HCT116 (cell line): Measurements from ENCODE around the gene LCOR. TPM values are rescaled to one million over a fixed set of nuclear protein-coding genes. Genes with fewer than 3 reads are reported as not detected.

Source experiments
- ATAC-seq: fragments of 200-7000 bp; cut with Tn5 transposase; 2 replicates; pipeline ENCODE4 v1.9.1; 2020; ENCODE audit warnings: mild to moderate bottlenecking, moderate library complexity
- BruUV-seq: library from RNA; stranded (reverse); fragments of 400-500 nt; replicated peaks from 2 replicates; lab custom pipeline; 2021; lab: Mats Ljungman, UMichigan
- CTCF ChIA-PET: fragments of 300-600 bp; sonication (Branson Sonifier 250); formaldehyde crosslinking; loops from one replicate; lab custom pipeline; 2021; ENCODE audit warnings: antibody characterized with exemption; lab: Charles Lee
- POLR2A ChIA-PET: fragments of 300-600, 350-600 bp; sonication (Branson Sonifier 250); formaldehyde crosslinking; loops from one replicate; lab custom pipeline; 2021; ENCODE audit warnings: antibody characterized with exemption; lab: Charles Lee
- RAD21 ChIA-PET, 2 experiments: fragments of 300-600 bp; sonication (Branson Sonifier 250); formaldehyde crosslinking; loops; one replicate each; lab custom pipeline; 2023; ENCODE audit warnings: low total read pairs in 2 of 2; ENCODE audit not compliant: uncharacterized antibody in 2 of 2, unreplicated experiment in 2 of 2, low non-redundant PET in 1 of 2; lab: Charles Lee
- DNase-seq: peaks from one replicate; pipeline ENCODE4 v3.0.0-alpha.2; 2010; ENCODE audit warnings: low read depth, low spot score
- H2AFZ ChIP-seq: fragments of 200-600 bp; shearing (Covaris generic), sonication (generic); 2 replicates; pipeline ENCODE4 v1.6.1; 2017; ENCODE audit warnings: low read depth, mixed run types, mixed read lengths, antibody characterized with exemption, low read length; ENCODE audit not compliant: poor library complexity, severe bottlenecking
- H3K27ac ChIP-seq: 2 replicates; pipeline ENCODE4 v1.5.1; 2012; ENCODE audit warnings: low read depth, low read length
- H3K27me3 ChIP-seq: fragments of 200-600 bp; sonication (generic); 2 replicates; pipeline ENCODE4 v1.6.1; 2016; ENCODE audit warnings: mixed run types, low read length, mixed read lengths; ENCODE audit not compliant: insufficient read depth
- H3K36me3 ChIP-seq, 2 experiments: fragments of 200-500 bp in 1 of 2; fragments of 200-600 bp in 1 of 2; sonication (Bioruptor generic) in 1 of 2; sonication (generic) in 1 of 2; 2 replicates each; pipeline versions ENCODE4 v1.5.1 to v1.6.1; 2014 to 2016; ENCODE audit warnings: low read length in 2 of 2, inconsistent platforms in 1 of 2, mixed read lengths in 1 of 2, mixed run types in 1 of 2; ENCODE audit not compliant: insufficient read depth in 2 of 2, control insufficient read depth in 1 of 2
- H3K4me1 ChIP-seq, 2 experiments: fragments of 200-600 bp in 1 of 2; sonication (generic) in 1 of 2; 2 replicates each; pipeline versions ENCODE4 v1.5.1 to v1.6.1; 2012 to 2017; ENCODE audit warnings: low read length in 2 of 2, inconsistent platforms in 1 of 2, mild to moderate bottlenecking in 1 of 2, mixed read lengths in 1 of 2, mixed run types in 1 of 2, moderate library complexity in 1 of 2; ENCODE audit not compliant: insufficient read depth in 2 of 2, control insufficient read depth in 1 of 2
- H3K4me2 ChIP-seq: fragments of 200-600 bp; sonication (generic); 2 replicates; pipeline ENCODE4 v1.6.1; 2017; ENCODE audit warnings: mixed run types, low read length, mixed read lengths
- H3K4me3 ChIP-seq, 2 experiments: fragments of 200-600 bp in 1 of 2; sonication (generic) in 1 of 2; replicated peaks in 1 of 2; 2 replicates each; pipeline ENCODE4 v1.5.1; 2011 to 2016; ENCODE audit warnings: low read length in 2 of 2, control low read depth in 1 of 2, low read depth in 1 of 2, mild to moderate bottlenecking in 1 of 2, mixed read lengths in 1 of 2, mixed run types in 1 of 2
- H3K79me2 ChIP-seq: fragments of 200-600 bp; sonication (generic); 2 replicates; pipeline ENCODE4 v1.6.1; 2017; ENCODE audit warnings: mild to moderate bottlenecking, mixed run types, low read length, moderate library complexity, mixed read lengths; ENCODE audit not compliant: insufficient read depth
- H3K9ac ChIP-seq: fragments of 200-600 bp; sonication (generic); 2 replicates; pipeline ENCODE4 v1.6.1; 2016; ENCODE audit warnings: low read length, mixed read lengths
- H3K9me2 ChIP-seq: fragments of 200-600 bp; sonication (generic), shearing (Covaris generic); 2 replicates; pipeline ENCODE4 v1.6.1; 2017; ENCODE audit warnings: mixed run types, mild to moderate bottlenecking, moderate library complexity; ENCODE audit not compliant: insufficient read depth
- H3K9me3 ChIP-seq, 2 experiments: fragments of 200-500 bp in 1 of 2; fragments of 200-600 bp in 1 of 2; sonication (Bioruptor generic) in 1 of 2; sonication (generic) in 1 of 2; 2 replicates each; pipeline ENCODE4 v1.6.1; 2014 to 2017; ENCODE audit warnings: low read length in 2 of 2, mixed read lengths in 2 of 2, inconsistent platforms in 1 of 2, low read depth in 1 of 2, mild to moderate bottlenecking in 1 of 2, mixed run types in 1 of 2, moderate library complexity in 1 of 2; ENCODE audit not compliant: control insufficient read depth in 1 of 2, insufficient read depth in 1 of 2
- H4K20me1 ChIP-seq: fragments of 200-600 bp; sonication (generic), shearing (Covaris generic); 2 replicates; pipeline ENCODE4 v1.6.1; 2017; ENCODE audit warnings: mixed run types, mild to moderate bottlenecking, moderate library complexity; ENCODE audit not compliant: insufficient read depth
- CEBPB ChIP-seq: IDR thresholded peaks from 2 replicates; pipeline ENCODE4 v1.6.1; 2012; ENCODE audit warnings: low read depth
- CTCF ChIP-seq, 3 experiments: fragments of 200-600 bp in 1 of 3; sonication (generic) in 1 of 3; IDR thresholded peaks in 2 of 3; conservative IDR thresholded peaks in 1 of 3; 2 replicates each; pipeline ENCODE4 v1.5.1; 2012 to 2017; ENCODE audit warnings: low read depth in 2 of 3, low read length in 2 of 3, antibody characterized with exemption in 1 of 3, borderline replicate concordance in 1 of 3, control low read depth in 1 of 3, mild to moderate bottlenecking in 1 of 3, mixed read lengths in 1 of 3, mixed run types in 1 of 3, moderate library complexity in 1 of 3; ENCODE audit not compliant: insufficient read depth in 1 of 3
- FOSL1 ChIP-seq: IDR thresholded peaks from 2 replicates; pipeline ENCODE4 v1.6.1; 2012; ENCODE audit warnings: low read depth
- MAX ChIP-seq: IDR thresholded peaks from 2 replicates; pipeline ENCODE4 v1.6.1; 2012
- POLR2A ChIP-seq: IDR thresholded peaks from 2 replicates; pipeline ENCODE4 v1.7.0; 2011; ENCODE audit warnings: borderline replicate concordance; ENCODE audit not compliant: insufficient read depth, insufficient read length; ENCODE audit errors: extremely low read depth
- SIN3A ChIP-seq: IDR thresholded peaks from 2 replicates; pipeline ENCODE4 v1.6.1; 2012; ENCODE audit warnings: low read depth
- SP1 ChIP-seq: IDR thresholded peaks from 2 replicates; pipeline ENCODE4 v1.6.1; 2012; ENCODE audit warnings: low read depth
- SRF ChIP-seq: IDR thresholded peaks from 2 replicates; pipeline ENCODE4 v1.6.1; 2012; ENCODE audit warnings: low read depth
- YY1 ChIP-seq: IDR thresholded peaks from 2 replicates; pipeline ENCODE4 v1.6.1; 2011; ENCODE audit warnings: low read length, low read depth, moderate library complexity, mild to moderate bottlenecking; ENCODE audit not compliant: insufficient replicate concordance; ENCODE audit errors: extremely low read depth
- intact Hi-C: fragments of 100-400 bp; cut with micrococcal nuclease; formaldehyde crosslinking; loops from 2 replicates; pipeline ENCODE4 v1.10.0; 2022
- total RNA-seq: library from RNA; stranded (reverse); gene quantifications from one replicate; pipeline ENCODE4 v1.2.1, GENCODE V29; 2021; ENCODE audit not compliant: unreplicated experiment

The LCOR gene
- total RNA-seq, 1 experiment from 2014 or later, result 59.9 TPM

GRCh38 chr10:97001183-97001991, 169.3 kb downstream of the LCOR start:
- Histone ChIP-seq H3K4me2 (no peak overlapping the region), H2AFZ (no peak overlapping the region), H3K9ac (no peak overlapping the region), H3K36me3 (no peaks in the 10 kb centered on the region), H3K27ac (no peak overlapping the region), H3K79me2 (no peaks in the 10 kb centered on the region), H4K20me1 (no peaks in the 10 kb centered on the region), H3K27me3 (no peaks in the 10 kb centered on the region), H3K4me1 (no peaks in the 10 kb centered on the region), H3K4me3 (no peak overlapping the region), H3K9me2 (no peaks in the 10 kb centered on the region), H3K9me3 (no peaks in the 10 kb centered on the region)
- no peak for DNase-seq
- ChIA-PET POLR2A (no interaction called here), RAD21 (no interaction called here), CTCF (no interaction called here)
- ATAC-seq, result no peak
- no TSS peak for BruUV-seq
- intact Hi-C loops, result no loop called here
- TF ChIP-seq CTCF (IDR thresholded peaks at IDR 0.05 in 2 of 3, conservative IDR thresholded peaks at IDR 0.05 in 1 of 3; ENCODE audit: borderline replicate concordance in 1 of 3, insufficient read depth in 1 of 3, low read depth in 2 of 3, low read length in 2 of 3) (no peak), FOSL1 (no peak), MAX (no peak), SP1 (no peak)

GRCh38 chr10:97002670-97003069, 170.6 kb downstream of the LCOR start:
- intact Hi-C loops, result no loop called here
- H3K4me3 ChIP-seq, result no peak overlapping the region
- no peaks in the 10 kb centered on the region for H3K36me3 ChIP-seq
- BruUV-seq, result no TSS peak
- H3K79me2 ChIP-seq, result no peaks in the 10 kb centered on the region
- RAD21 ChIA-PET, result no interaction called here
- ATAC-seq (no peak), DNase-seq (no peak)
- no peak overlapping the region for H3K9ac ChIP-seq
- TF ChIP-seq SIN3A (no peak), CTCF (IDR thresholded peaks at IDR 0.05 in 2 of 3, conservative IDR thresholded peaks at IDR 0.05 in 1 of 3; ENCODE audit: borderline replicate concordance in 1 of 3, insufficient read depth in 1 of 3, low read depth in 2 of 3, low read length in 2 of 3) (no peak), YY1 (no peak), POLR2A (no peak), CEBPB (no peak), SRF (no peak)
- no peak overlapping the region for H2AFZ ChIP-seq
- H3K27me3 ChIP-seq, result no peaks in the 10 kb centered on the region
- no peaks in the 10 kb centered on the region for H3K9me2 ChIP-seq
- H3K9me3 ChIP-seq, result peaks cover 2 to 7% of the 10 kb centered on the region in 2 experiments; a peak in 2 of 4 replicates
- POLR2A ChIA-PET, result no interaction called here
- H4K20me1 ChIP-seq, result no peaks in the 10 kb centered on the region
- H3K27ac ChIP-seq, result no peak overlapping the region
- H3K4me1 ChIP-seq, result no peaks in the 10 kb centered on the region
- no peak overlapping the region for H3K4me2 ChIP-seq
- CTCF ChIA-PET, result interaction anchor here (1.4 kb wide), 1 partner anchor 23 kb away, joined by 5 read pairs; no protein-coding TSS in a partner anchor
